ENCODE results near the gene DARS1.
"Not testable (repeated sequence)": the region's sequence is repeated elsewhere in the genome, so short reads cannot be mapped to it uniquely, and the experiment has no call there.

- not testable (repeated sequence) for TF ChIP-seq CTCF (IDR thresholded peaks at IDR 0.05 in 8 of 11, conservative IDR thresholded peaks at IDR 0.05 in 3 of 11); POLR2A (IDR thresholded peaks at IDR 0.05); POLR2AphosphoS5 (IDR thresholded peaks at IDR 0.05)
These were observed 26.5 kb downstream of the DARS1 start for GRCh38 chr2:135958927-135959326.
